Activated CD8-positive, alpha-beta memory T cell treated with anti-CD3 and anti-CD28 coated beads, Interleukin-2, amount 10 ng/mL, durations not matched to agents 7 days and 5 days (primary cell): Measurements from ENCODE around the gene SPECC1L. TPM values are rescaled to one million over a fixed set of nuclear protein-coding genes. Genes with fewer than 3 reads are reported as not detected.
"Not testable (repeated sequence)": the region's sequence is repeated elsewhere in the genome, so short reads cannot be mapped to it uniquely, and the experiment has no call there.

Source experiments
- ATAC-seq: fragments of 150-1000 bp; cut with Tn5 transposase; one replicate; pipeline ENCODE4 v1.10.0; 2021; ENCODE audit warnings: moderate library complexity
- CTCF ChIA-PET: fragments of 350-600 bp; sonication (Branson Sonifier 250); formaldehyde crosslinking; loops from one replicate; lab custom pipeline; 2021; ENCODE audit warnings: antibody characterized with exemption; lab: Charles Lee
- DNase-seq: peaks from one replicate; pipeline ENCODE4 v3.0.0-alpha.2; 2020
- H3K27ac Mint-ChIP-seq: one replicate; pipeline ENCODE4 v1.8.0; 2021; ENCODE audit warnings: mild to moderate bottlenecking, mixed read lengths
- H3K27me3 Mint-ChIP-seq: one replicate; pipeline ENCODE4 v1.8.0; 2021; ENCODE audit warnings: mixed read lengths
- H3K36me3 Mint-ChIP-seq: one replicate; pipeline ENCODE4 v1.8.0; 2021; ENCODE audit warnings: mild to moderate bottlenecking, mixed read lengths
- H3K4me1 Mint-ChIP-seq: one replicate; pipeline ENCODE4 v1.8.0; 2021; ENCODE audit warnings: mixed read lengths
- H3K4me3 Mint-ChIP-seq: one replicate; pipeline ENCODE4 v1.8.0; 2021; ENCODE audit warnings: mild to moderate bottlenecking, moderate library complexity, mixed read lengths
- H3K9me3 Mint-ChIP-seq: one replicate; pipeline ENCODE4 v1.8.0; 2022; ENCODE audit warnings: low read depth, mixed read lengths
- total RNA-seq, 2 experiments: library from RNA; stranded (reverse); gene quantifications; one replicate each; pipeline ENCODE4 v1.2.3, GENCODE V29; 2021

The SPECC1L gene
- total RNA-seq, 2 experiments from 2014 or later: 55.3 to 57.4 TPM

- H3K27ac Mint-ChIP-seq, H3K36me3 Mint-ChIP-seq, H3K27me3 Mint-ChIP-seq, CTCF ChIA-PET, ATAC-seq, H3K4me1 Mint-ChIP-seq, H3K4me3 Mint-ChIP-seq, H3K9me3 Mint-ChIP-seq, DNase-seq: not testable (repeated sequence)
Measured at GRCh38 chr22:24251286-24251685, 19.3 kb upstream of the SPECC1L start.

DNA sequence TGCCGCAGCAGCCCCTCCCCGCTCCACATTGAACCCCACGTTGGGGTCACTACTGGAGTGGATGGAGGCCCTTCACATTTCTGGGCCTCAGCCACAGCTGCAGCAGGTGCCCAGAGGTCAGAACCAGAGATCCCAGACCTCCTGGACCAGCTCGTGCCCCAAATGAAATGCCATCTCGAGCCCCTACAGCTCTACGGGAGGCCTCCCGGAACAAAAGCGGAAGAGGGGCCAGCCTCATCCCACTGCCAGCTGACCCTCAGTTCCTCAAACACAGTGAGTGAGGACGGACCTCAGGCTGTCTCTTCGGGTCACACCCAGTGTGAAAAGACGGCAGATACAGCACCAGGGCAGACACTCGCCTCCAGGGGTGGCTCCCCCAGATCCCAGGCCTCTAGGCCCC, 17.5 kb upstream of the SPECC1L start:
- H3K4me3 Mint-ChIP-seq, H3K36me3 Mint-ChIP-seq, H3K4me1 Mint-ChIP-seq, H3K27me3 Mint-ChIP-seq, ATAC-seq, DNase-seq, H3K9me3 Mint-ChIP-seq, CTCF ChIA-PET, H3K27ac Mint-ChIP-seq: not testable (repeated sequence)

GRCh38 chr22:24256136-24256535, 14.5 kb upstream of the SPECC1L start:
- CTCF ChIA-PET, H3K27me3 Mint-ChIP-seq: not testable (repeated sequence)

GRCh38 chr22:24256736-24257135, 13.9 kb upstream of the SPECC1L start:
- H3K4me3 Mint-ChIP-seq, CTCF ChIA-PET, DNase-seq, H3K27ac Mint-ChIP-seq, H3K36me3 Mint-ChIP-seq, H3K9me3 Mint-ChIP-seq, ATAC-seq, H3K27me3 Mint-ChIP-seq, H3K4me1 Mint-ChIP-seq: not testable (repeated sequence)

More at GRCh38 chr22:24256136-24256535, 14.5 kb upstream of the SPECC1L start:
- H3K9me3 Mint-ChIP-seq, H3K4me1 Mint-ChIP-seq, H3K4me3 Mint-ChIP-seq, H3K27ac Mint-ChIP-seq, ATAC-seq, DNase-seq, H3K36me3 Mint-ChIP-seq: not testable (repeated sequence)

GRCh38 chr22:24259459-24259858, 11.2 kb upstream of the SPECC1L start:
- CTCF ChIA-PET, H3K4me3 Mint-ChIP-seq, H3K4me1 Mint-ChIP-seq, H3K27me3 Mint-ChIP-seq, H3K9me3 Mint-ChIP-seq, H3K27ac Mint-ChIP-seq, H3K36me3 Mint-ChIP-seq: not testable (repeated sequence)
- DNase-seq (peak; percentile 80), ATAC-seq (peak; percentile 58)

- H3K36me3 Mint-ChIP-seq, ATAC-seq, H3K4me1 Mint-ChIP-seq, H3K27me3 Mint-ChIP-seq, H3K4me3 Mint-ChIP-seq, DNase-seq, CTCF ChIA-PET, H3K9me3 Mint-ChIP-seq, H3K27ac Mint-ChIP-seq: not testable (repeated sequence)
Measured at GRCh38 chr22:24262185-24262749, 8.4 kb upstream of the SPECC1L start.

- H3K27ac Mint-ChIP-seq, H3K9me3 Mint-ChIP-seq, H3K36me3 Mint-ChIP-seq, ATAC-seq, H3K27me3 Mint-ChIP-seq, H3K4me1 Mint-ChIP-seq, DNase-seq, CTCF ChIA-PET, H3K4me3 Mint-ChIP-seq: not testable (repeated sequence)
Measured at GRCh38 chr22:24263479-24263878, 7.2 kb upstream of the SPECC1L start.

DNA sequence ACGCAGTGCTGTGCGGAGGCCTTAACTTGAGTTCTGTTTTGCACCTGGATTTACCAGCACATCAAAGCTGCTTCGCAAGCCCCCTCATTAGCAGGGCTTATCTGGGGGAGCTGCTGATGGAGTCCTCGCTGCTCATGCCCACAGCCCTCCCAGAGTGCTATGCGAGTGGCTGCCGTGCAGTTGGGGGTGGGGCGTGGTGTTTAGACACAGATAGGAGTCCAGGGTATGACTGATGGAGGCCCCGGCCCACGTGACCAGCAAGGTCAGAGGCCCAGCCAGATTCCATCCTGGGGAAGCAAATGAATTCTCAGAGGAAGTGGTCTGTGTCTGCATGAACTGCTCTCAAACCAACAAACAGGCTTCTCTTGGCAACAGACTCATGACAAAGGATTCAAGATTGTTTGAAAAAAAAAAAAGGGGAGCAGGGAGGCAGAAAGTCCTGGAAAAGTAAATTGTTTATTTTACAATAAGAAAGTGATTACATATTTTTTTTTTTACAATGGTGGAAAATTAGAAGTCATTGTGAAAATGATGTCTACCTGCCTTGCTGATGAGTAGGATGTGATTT, 6.2 kb upstream of the SPECC1L start:
- not testable (repeated sequence) for H3K4me3 Mint-ChIP-seq

GRCh38 chr22:24265734-24266133, 4.9 kb upstream of the SPECC1L start:
- Mint-ChIP-seq H3K4me1 (peaks cover 8% of the 10 kb centered on the region), H3K27ac (no peak overlapping the region), H3K4me3 (no peak overlapping the region), H3K36me3 (no peaks in the 10 kb centered on the region), H3K27me3 (no peaks in the 10 kb centered on the region), H3K9me3 (no peaks in the 10 kb centered on the region)
- CTCF ChIA-PET: interaction anchor here (1.4 kb wide), 1 partner anchor 23 kb away, joined by 3 read pairs; no protein-coding TSS in a partner anchor
- DNase-seq (no peak), ATAC-seq (no peak)

More for the DNA sequence above, 6.2 kb upstream of the SPECC1L start:
- ATAC-seq, DNase-seq, H3K4me1 Mint-ChIP-seq, H3K27me3 Mint-ChIP-seq, H3K9me3 Mint-ChIP-seq, H3K36me3 Mint-ChIP-seq, CTCF ChIA-PET: not testable (repeated sequence)
- H3K27ac Mint-ChIP-seq: peak overlapping the region; percentile 63

- H3K4me3 Mint-ChIP-seq, ATAC-seq, H3K4me1 Mint-ChIP-seq, H3K9me3 Mint-ChIP-seq, H3K27me3 Mint-ChIP-seq, H3K36me3 Mint-ChIP-seq, H3K27ac Mint-ChIP-seq, DNase-seq: not testable (repeated sequence)
- CTCF ChIA-PET: interaction anchor here (1.4 kb wide), 1 partner anchor 24 kb away, joined by 3 read pairs; no protein-coding TSS in a partner anchor
Measured at GRCh38 chr22:24266495-24266894, 4.1 kb upstream of the SPECC1L start.

DNA sequence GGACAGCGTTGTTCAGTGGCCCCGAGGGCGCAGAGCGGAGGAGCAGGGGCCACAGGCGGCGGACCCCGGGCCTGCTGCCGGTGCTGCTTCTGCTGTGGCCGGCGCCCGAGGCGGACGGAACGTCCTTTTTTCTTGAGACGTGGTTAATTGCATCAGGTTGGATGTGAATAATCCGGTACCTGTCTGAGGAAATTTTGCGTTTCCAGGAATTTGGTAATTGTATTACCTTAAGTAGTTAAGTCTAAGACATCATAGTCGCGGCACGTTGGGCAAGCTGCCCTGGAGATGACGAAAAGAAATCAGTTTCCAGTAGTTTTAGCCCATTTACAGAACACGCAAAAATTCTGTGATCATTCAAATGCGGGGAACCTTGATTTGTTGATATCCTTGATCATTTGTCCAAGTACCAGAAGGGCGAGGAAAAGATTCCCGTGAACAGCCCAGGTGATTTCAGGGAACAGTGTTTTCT, 789 bp downstream of the SPECC1L start:
- DNase-seq (no peak), ATAC-seq (no peak)
- Mint-ChIP-seq H3K36me3 (peaks cover 6% of the 10 kb centered on the region), H3K27ac (peak overlapping the region; percentile 80), H3K9me3 (no peaks in the 10 kb centered on the region), H3K4me3 (peak overlapping the region; percentile 88), H3K27me3 (no peaks in the 10 kb centered on the region), H3K4me1 (peaks cover 27% of the 10 kb centered on the region)
- CTCF ChIA-PET: interaction anchor here (1.0 to 1.6 kb wide), 3 partner anchors 29 to 114 kb away, joined by 3 to 4 read pairs (median 3); no protein-coding TSS in a partner anchor

- H3K36me3 Mint-ChIP-seq, H3K27me3 Mint-ChIP-seq, ATAC-seq, H3K9me3 Mint-ChIP-seq, H3K27ac Mint-ChIP-seq, DNase-seq: not testable (repeated sequence)
- Mint-ChIP-seq H3K4me3 (peak overlapping the region; percentile 88), H3K4me1 (peaks cover 30% of the 10 kb centered on the region)
- CTCF ChIA-PET: interaction anchor here (1.0 kb wide), 1 partner anchor 16 kb away, joined by 4 read pairs; no protein-coding TSS in a partner anchor
Measured at GRCh38 chr22:24273031-24273430, 2.4 kb downstream of the SPECC1L start.

GRCh38 chr22:24273906-24274305, 3.3 kb downstream of the SPECC1L start:
- H3K9me3 Mint-ChIP-seq, H3K36me3 Mint-ChIP-seq, DNase-seq, CTCF ChIA-PET, H3K27me3 Mint-ChIP-seq, H3K4me3 Mint-ChIP-seq, H3K27ac Mint-ChIP-seq, ATAC-seq: not testable (repeated sequence)
- peaks cover 33% of the 10 kb centered on the region for H3K4me1 Mint-ChIP-seq
